Measurements from ENCODE around the gene KMT5B. TPM values are rescaled to one million over a fixed set of nuclear protein-coding genes. Genes with fewer than 3 reads are reported as not detected.
A peak's percentile ranks its signal among the peaks of the same experiment; 100 is the strongest.

Gene KMT5B
- total RNA-seq, 1 donor from 2014 or later: 64.7 TPM

DNA sequence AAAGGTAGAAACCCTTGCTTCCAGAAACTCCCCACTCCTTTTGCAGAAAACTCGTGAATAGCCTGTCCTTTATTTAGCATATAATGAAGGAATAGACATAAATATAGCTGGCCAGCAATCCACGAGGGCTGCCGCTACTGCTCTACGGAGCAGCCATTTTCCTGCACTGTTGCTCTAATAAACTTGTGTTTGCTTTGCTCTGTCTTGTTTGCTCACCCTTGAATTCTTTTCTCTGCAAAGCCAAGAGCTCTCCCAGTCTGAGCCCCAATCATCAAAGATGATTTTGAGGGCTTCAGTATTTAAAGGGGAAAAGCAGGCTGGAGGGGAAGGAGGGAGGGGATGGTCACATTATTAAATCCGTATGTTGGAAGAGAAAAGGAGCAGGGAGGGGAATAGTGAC, 75.3 kb downstream of the KMT5B start:
- Mint-ChIP-seq H3K4me3 (no peak overlapping the region), H3K36me3 (peaks cover 6% of the 10 kb centered on the region), H3K27me3 (ENCODE audit: low read depth) (no peaks in the 10 kb centered on the region), H3K9me3 (peaks cover 9% of the 10 kb centered on the region), H3K27ac (peak overlapping the region; percentile 58), H3K4me1 (peaks cover 9% of the 10 kb centered on the region)
- no peak for DNase-seq (ENCODE audit: low spot score in 2 of 2, unreplicated experiment in 2 of 2)
- TF ChIP-seq, protein P1, sequence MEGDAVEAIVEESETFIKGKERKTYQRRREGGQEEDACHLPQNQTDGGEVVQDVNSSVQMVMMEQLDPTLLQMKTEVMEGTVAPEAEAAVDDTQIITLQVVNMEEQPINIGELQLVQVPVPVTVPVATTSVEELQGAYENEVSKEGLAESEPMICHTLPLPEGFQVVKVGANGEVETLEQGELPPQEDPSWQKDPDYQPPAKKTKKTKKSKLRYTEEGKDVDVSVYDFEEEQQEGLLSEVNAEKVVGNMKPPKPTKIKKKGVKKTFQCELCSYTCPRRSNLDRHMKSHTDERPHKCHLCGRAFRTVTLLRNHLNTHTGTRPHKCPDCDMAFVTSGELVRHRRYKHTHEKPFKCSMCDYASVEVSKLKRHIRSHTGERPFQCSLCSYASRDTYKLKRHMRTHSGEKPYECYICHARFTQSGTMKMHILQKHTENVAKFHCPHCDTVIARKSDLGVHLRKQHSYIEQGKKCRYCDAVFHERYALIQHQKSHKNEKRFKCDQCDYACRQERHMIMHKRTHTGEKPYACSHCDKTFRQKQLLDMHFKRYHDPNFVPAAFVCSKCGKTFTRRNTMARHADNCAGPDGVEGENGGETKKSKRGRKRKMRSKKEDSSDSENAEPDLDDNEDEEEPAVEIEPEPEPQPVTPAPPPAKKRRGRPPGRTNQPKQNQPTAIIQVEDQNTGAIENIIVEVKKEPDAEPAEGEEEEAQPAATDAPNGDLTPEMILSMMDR (IDR thresholded peaks at IDR 0.05; ENCODE audit: unreplicated experiment): no peak

DNA sequence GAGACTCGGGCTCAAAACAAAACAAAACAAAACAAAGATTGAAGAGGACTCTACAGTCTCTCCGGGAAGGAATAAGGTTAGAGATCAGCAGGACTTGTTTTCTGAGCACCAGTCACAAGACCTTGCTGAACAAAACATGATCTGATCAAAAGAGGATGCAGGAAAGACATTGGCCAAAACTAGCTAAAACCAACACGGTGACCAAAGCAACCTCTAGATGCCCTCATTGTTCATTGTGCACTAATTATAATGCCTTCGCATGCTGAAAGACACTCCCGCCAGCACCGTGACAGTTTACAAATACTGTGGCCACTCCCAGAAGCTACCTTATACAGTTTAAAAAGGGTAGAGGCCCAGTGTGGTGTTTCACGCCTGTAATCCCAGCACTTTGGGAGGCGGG, 76.2 kb downstream of the KMT5B start:
- Mint-ChIP-seq H3K4me1 (peaks cover 9% of the 10 kb centered on the region), H3K36me3 (peaks cover 11% of the 10 kb centered on the region), H3K27ac (no peak overlapping the region), H3K4me3 (no peak overlapping the region), H3K9me3 (peaks cover 16% of the 10 kb centered on the region), H3K27me3 (ENCODE audit: low read depth) (no peaks in the 10 kb centered on the region)
- DNase-seq (ENCODE audit: low spot score in 2 of 2, unreplicated experiment in 2 of 2): no peak
- TF ChIP-seq, protein P1 (IDR thresholded peaks at IDR 0.05; ENCODE audit: unreplicated experiment): no peak

DNA sequence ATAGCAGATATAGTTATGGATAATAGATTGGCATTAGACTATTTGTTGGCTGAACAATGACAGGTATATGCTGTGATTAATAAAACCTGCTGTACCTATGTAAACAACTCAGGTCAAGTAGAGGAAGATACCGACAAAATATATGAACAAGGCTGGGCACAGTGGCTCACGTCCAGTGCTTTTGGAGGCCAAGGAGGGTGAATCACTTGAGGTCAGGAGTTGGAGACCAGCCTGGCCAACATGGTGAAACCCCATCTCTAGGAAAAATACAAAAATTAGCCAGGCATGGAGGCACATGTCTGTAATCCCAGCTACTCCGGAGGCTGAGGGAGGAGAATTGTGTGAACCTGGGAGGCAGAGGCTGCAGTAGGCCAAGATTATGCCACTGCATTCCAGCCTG, 77.9 kb downstream of the KMT5B start:
- Mint-ChIP-seq H3K27ac (no peak overlapping the region), H3K27me3 (ENCODE audit: low read depth) (no peaks in the 10 kb centered on the region), H3K4me1 (peaks cover 8% of the 10 kb centered on the region), H3K36me3 (peaks cover 12% of the 10 kb centered on the region), H3K4me3 (no peak overlapping the region), H3K9me3 (peaks cover 17% of the 10 kb centered on the region)
- TF ChIP-seq, protein P1 (IDR thresholded peaks at IDR 0.05; ENCODE audit: unreplicated experiment): no peak
- DNase-seq (ENCODE audit: low spot score in 2 of 2, unreplicated experiment in 2 of 2): no peak

DNA sequence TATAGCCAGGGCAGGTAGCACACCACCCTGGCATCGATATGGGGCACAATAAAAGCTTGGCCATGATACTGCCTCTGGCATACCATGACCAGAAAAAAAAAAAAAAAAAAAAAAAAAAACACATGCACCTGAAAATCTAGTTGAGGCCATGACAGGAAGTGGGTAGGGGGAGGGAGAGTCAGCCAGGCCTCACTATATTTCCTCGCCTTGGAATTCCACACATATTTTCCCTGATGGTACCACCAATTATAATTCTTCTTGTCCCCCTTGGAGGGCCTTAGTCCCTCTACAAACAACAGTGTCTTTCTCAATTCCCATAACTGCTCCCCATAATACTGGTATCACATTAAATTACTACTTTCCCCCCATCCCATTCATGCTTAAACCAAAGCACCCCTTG, 79.3 kb downstream of the KMT5B start:
- peaks cover 12% of the 10 kb centered on the region for H3K36me3 Mint-ChIP-seq
- peaks cover 11% of the 10 kb centered on the region for H3K4me1 Mint-ChIP-seq
- DNase-seq (ENCODE audit: low spot score in 2 of 2, unreplicated experiment in 2 of 2): no peak
- H3K27me3 Mint-ChIP-seq (ENCODE audit: low read depth): no peaks in the 10 kb centered on the region
- TF ChIP-seq, protein P1 (IDR thresholded peaks at IDR 0.05; ENCODE audit: unreplicated experiment): no peak
- no peak overlapping the region for H3K4me3 Mint-ChIP-seq
- no peak overlapping the region for H3K27ac Mint-ChIP-seq
- peaks cover 17% of the 10 kb centered on the region for H3K9me3 Mint-ChIP-seq

DNA sequence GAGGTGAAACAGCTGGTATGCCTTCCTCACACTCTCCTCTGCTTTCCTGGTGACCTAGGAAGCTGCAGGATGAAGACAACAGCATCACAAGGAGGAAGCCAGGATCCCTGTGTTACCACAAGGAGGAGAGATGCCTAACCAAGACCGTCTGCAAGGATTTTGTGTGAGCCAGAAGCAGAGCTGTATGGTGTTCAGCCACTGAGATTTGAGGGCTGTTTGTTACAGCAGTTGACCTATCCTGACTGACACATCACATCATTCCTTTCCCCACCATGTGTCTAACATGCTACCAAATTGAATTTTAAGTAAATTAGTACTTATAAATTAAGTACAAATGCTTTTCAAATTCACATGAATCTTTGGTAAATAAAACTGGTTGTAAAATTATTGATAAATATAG, 83.0 kb downstream of the KMT5B start:
- no peaks in the 10 kb centered on the region for H3K27me3 Mint-ChIP-seq (ENCODE audit: low read depth)
- H3K9me3 Mint-ChIP-seq: peaks cover 13% of the 10 kb centered on the region

More for the DNA sequence above, 83.0 kb downstream of the KMT5B start:
- Mint-ChIP-seq H3K36me3 (peaks cover 11% of the 10 kb centered on the region), H3K4me1 (peaks cover 24% of the 10 kb centered on the region), H3K4me3 (no peak overlapping the region), H3K27ac (no peak overlapping the region)
- no peak for DNase-seq (ENCODE audit: low spot score in 2 of 2, unreplicated experiment in 2 of 2)
- TF ChIP-seq, protein P1 (IDR thresholded peaks at IDR 0.05; ENCODE audit: unreplicated experiment): no peak

Measured in mesothelial cell of epicardium (in vitro differentiated cells).